Measurements from ENCODE around the gene ITPRIPL2.

The ITPRIPL2 gene

DNA sequence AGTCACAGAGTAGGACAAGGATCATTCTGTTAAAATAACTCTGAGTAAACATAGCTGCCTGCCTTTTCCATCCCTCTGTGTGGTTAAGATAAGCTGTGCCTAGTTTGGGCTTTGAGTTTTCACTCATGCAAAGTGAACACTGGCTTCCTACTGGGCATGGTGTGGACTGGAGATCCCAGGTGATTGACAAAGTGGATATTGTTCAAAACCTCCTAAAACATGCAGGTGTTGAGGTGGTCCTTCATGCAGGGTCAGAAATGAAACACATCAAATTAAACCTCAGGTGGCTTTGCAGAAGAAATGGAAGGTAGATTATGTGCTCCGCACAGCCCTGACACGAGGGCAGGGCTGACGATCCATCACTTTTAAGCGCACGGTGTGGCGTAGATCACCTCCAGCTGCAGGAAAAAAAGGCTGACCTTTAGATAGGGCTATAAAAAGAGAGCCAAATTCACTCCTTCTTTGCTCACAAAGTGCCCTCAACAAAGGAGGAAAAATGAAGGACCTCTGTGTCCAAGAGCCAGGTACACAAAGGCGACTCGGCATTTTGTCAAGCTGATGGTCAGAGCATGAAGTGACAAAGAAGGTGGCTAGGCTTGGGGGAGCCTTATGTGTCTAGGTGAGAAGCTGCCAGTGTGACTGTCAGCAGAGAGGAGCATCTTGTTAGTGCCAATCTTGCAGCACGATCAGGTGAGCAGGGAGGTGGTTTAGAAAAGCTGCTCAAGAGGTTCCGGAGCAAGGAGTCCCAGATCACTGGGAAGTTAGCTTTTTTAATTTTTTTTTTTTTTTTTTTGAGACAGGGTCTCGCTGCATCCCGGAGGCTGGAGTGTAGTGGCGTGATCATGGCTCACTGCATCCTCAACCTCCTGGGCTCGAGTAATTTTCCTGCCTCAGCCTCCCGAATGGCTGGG is 19.9 kb upstream of the ITPRIPL2 start:
- DNase-seq = no peak

DNA sequence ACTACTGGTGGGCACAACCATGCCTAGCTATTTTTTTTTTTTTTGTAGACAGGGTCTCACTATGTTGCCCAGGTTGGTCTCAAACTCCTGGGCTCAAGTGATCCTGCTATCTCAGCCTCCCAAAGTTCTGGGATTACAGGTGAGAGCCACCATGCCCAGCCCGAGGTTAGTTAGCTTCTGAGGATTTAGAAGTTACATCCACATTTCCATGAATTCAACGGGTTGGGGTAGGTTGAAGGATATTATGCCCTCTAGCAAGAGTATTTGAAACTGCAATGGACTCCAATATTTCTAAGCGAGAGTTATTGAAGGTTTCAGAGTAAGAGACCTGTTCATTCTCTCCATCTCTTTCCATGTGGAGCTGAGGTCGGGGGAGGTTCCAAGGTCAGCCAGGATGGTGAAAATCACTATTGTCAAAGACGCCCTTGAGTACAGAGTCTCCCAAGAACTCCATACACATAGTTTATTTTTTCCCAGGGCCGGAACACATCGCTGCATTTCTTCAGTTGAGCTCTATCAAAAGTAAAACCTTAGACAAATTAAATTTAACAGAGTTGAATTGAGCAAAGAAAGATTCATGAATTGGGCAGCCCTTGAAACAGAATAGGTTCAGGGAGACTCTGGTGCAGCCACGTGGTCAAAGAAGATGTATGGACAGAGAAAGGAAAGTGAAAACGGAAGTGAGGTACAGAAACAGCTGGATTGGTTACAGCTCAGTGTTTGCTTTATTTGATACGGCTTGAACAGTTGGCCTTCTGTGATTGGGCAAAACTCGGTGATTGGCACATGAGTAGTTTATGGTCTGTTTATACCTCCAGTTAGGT is 19.0 kb upstream of the ITPRIPL2 start:
- peak; percentile 47 for DNase-seq

DNA sequence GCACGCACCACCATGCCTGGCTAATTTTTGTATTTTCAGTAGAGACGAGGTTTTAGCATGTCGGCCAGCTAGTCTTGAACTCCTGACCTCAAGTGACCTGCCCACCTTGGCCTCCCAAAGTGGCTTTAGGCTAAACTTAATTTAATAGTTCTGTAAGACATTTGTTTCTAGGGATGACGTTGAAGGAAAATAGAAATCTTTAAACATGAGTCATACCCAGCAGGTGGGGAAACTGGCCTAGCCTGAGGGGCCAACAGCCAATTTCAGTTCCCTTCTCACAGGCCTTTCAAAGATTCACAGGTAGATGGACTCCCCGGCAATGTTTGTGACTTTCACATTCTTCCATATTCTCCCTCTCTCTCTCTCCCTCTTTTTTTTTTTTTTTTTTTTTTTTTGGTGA is 18.1 kb upstream of the ITPRIPL2 start:
- DNase-seq = no peak

DNA sequence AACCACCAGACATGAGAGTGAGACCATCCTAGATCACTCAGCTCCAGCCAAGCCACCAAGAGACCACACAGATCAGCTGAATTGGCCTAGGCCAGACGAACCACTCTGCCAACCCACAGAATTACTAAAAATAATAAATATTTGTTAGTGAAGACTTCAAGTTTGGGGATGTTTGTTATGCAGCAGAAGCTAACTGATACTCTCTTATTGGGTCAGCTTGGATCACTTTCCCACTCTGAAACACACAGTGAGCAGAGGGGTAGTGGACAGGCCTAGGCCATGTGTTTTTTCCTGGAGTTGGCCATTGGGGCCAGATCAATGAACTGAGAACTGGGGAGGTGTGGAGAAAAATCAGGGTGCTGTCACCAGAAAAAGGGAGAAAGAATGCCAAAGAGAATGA is 15.6 kb upstream of the ITPRIPL2 start:
- DNase-seq = no peak

GRCh38 chr16:19102187-19102872 is 11.4 kb upstream of the ITPRIPL2 start:
- DNase-seq = no peak

DNA sequence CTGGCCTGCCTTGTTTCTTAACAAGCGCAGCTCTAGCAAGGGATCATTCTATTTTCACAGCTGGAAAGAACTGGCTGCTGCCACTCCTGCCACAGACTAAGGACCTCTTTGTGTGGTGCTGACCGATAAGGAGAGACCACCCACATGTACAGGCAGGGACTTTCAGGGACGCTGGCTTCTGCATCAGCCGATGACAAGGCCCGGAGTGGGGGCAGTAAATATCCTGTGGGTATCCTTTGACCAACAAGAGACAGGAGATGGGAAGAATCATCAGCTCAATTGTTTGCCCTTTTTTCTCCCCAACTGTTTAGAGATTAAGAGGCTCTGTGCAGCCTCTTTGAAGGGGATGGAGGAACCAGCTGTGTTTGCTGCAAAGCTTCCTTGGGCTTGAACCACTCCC is 9.2 kb upstream of the ITPRIPL2 start:
- no peak for DNase-seq

- DNase-seq = no peak
Measured at GRCh38 chr16:19105131-19105530, 8.6 kb upstream of the ITPRIPL2 start.

DNA sequence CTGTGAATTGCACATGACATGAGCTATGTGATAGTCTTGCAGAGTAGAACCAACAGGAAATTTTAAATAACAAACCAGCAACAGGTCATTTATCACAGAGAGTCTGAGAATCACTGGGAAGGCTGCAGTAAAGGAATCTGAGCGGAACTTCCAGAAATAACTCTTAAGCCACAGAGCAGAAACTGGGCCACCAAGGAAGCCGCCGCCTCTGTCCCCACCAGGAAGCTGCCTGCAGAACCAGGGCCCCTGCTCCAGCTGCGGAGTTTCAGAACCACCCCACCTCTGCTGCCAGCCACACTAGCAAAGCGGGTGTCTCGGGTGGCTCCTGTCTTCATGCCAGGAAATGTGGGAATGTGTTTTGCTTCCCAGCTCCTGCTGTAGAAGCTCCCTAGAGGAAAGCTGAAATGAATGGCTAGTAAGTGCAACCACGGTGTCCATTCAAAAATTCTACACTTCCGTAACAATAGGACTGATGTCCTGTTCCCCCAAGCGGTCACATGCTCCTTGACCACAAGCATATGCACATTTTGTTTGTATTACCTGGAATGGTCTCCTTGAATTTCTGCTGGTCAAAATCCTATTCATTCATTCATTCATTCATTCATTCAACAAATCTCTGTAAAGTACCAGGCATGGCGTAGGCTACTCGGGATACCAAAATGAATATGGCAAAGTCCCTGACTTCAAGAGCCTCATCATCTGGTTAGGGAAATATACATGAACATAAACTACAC is 7.7 kb upstream of the ITPRIPL2 start:
- no peak for DNase-seq

DNA sequence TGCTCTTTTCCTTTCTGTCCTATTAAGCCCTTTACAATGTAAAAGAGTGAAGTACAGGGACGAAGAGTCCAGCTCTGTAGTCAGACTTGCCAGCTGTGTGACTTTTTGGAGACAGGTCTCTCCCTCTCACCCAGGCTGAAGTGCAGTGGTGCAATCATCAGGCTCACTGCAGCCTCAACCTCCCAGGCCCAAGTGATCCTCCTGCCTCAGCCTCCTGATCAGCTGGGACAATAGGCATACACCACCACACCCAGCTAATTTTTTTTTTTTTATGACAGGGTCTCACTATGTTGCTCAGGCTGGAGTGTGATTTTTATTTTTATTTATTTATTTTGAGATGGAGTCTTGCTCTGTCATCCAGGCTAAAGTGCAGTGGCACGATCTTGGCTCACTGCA is 7.1 kb upstream of the ITPRIPL2 start:
- DNase-seq = no peak

- no peak for DNase-seq
Measured at GRCh38 chr16:19108409-19109287, 5.1 kb upstream of the ITPRIPL2 start.

DNA sequence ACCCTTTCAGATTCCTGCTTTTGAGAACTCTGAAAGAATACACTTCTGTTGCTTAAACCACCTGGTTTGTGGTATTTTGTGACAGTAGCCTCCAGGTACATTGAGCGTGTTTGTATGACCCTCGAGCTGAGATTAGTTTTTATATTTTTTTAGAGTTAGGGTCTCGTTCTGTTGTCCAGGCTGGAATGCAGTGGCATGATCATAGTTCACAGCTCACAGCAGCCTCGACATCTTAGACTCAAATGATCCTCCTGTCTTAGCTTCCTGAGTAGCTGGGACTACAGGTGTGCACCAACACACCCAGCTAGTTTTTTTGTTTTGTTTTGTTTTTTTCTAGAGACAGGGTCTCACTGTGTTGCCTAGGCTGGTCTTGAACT is 4.5 kb upstream of the ITPRIPL2 start:
- DNase-seq = no peak

GRCh38 chr16:19110537-19111360 is 3.0 kb upstream of the ITPRIPL2 start:
- DNase-seq = no peak

DNA sequence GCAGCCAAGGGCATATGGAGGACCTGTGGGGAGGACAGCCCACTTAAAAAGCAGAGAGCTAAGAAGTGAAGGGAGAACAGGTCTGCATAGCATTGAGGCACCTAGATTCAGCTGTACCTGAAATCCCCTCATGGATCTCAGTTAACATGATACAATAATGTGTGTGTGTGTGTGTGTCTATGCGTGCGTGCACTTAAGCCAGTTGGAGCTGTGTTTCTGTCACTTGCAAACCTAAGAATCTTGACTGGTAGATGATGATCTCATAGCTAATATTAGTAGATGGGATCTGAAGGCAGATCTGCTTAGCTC is 1.7 kb upstream of the ITPRIPL2 start:
- DNase-seq = no peak

DNA sequence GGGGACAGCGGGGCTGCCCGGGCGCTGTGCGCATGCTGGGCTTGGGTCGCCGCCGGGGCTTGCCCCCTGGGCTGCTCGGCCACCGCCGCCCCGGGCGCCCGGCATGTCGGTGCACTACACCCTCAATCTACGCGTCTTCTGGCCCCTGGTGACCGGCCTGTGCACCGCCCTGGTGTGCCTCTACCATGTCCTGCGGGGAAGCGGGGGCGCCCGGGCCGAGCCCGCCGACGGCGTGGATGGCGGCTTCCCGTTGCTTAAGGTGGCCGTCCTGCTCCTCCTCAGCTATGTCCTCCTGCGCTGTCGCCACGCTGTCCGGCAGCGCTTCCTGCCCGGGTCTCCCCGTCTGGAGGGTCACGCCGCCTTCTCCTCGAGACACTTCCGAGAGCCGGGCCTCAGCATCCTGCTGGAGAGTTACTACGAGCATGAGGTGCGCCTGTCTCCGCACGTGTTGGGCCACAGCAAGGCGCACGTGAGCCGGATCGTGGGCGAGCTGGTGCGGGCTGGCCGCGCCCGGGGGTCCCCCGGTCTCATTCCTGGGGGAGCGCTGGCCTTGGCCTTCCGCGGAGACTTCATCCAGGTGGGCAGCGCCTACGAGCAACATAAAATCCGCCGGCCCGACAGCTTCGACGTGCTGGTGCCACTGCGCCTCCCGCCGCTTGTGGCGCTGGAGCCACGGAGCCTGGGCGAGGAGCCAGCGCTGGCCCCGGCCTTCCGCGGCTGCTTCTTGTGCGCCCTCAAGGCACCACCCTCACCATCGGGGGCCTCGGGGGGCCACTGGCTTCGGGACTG is 789 bp downstream of the ITPRIPL2 start:
- DNase-seq = peak; percentile 77

DNA sequence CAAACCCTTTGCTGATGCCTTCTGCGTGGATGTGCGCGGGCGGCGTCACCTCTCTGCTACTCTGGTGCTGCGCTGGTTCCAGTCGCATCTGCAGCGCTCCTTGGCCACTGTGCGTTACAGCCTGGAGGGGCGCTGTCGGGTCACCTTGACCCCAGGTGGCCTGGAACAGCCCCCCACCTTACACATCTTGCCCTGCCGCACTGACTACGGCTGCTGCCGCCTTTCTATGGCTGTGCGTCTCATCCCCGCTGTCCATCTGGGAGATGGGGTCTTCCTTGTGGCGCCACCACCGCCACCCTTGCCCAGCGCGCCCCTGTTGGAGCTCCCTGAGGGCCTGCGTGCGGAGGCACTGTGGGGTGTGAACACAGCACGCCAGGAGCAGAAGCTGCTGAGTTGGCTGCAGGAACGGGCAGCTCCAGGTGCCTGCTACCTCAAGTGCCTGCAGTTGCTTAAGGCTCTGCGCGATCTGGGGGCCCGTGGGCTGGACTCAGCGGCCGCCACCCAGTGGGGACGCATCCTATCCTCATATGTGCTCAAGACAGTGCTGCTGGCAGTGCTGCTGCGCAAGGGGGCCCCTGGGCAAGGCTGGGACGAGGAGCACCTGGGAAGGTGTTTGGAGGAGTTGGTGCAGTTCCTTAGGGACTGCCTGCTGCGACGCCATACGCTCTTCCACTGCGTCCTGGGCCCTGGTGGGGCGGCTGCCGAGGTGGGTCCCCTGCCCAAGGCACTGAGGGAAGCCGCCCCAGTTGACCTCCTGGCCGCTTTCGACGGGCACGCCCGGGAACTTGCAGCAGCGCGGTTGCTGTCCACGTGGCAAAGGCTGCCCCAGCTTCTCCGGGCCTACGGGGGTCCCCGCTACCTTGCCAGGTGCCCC is 1.6 kb downstream of the ITPRIPL2 start:
- no peak for DNase-seq

- DNase-seq = no peak
Measured at GRCh38 chr16:19116711-19117449, 3.1 kb downstream of the ITPRIPL2 start.

- no peak for DNase-seq
Measured at GRCh38 chr16:19118938-19119431, 5.2 kb downstream of the ITPRIPL2 start.

GRCh38 chr16:19119564-19119963 is 5.8 kb downstream of the ITPRIPL2 start:
- no peak for DNase-seq

All from NCI-H510A (cell line).